Endodermal cell (in vitro differentiated cells): ENCODE measurements around the gene YBX3. TPM values are rescaled to one million over a fixed set of nuclear protein-coding genes. Genes with fewer than 3 reads are reported as not detected.

Experiments used
- DNase-seq: peaks from one replicate; pipeline ENCODE4 v3.0.0-alpha.2; 2017
- H3K27ac ChIP-seq: 2 replicates; pipeline ENCODE4 v1.5.1; 2013; ENCODE audit warnings: mild to moderate bottlenecking, low read depth, low read length, moderate library complexity
- H3K27me3 ChIP-seq: 2 replicates; pipeline ENCODE4 v1.6.1; 2013; ENCODE audit warnings: mild to moderate bottlenecking, low read length, moderate library complexity; ENCODE audit not compliant: insufficient read depth, control insufficient read depth, poor library complexity, severe bottlenecking
- H3K36me3 ChIP-seq: 2 replicates; pipeline ENCODE4 v1.7.0; 2013; ENCODE audit warnings: mild to moderate bottlenecking, low read length, moderate library complexity; ENCODE audit not compliant: control insufficient read depth, insufficient read depth
- H3K4me1 ChIP-seq: one replicate; pipeline ENCODE4 v1.7.0; 2013; ENCODE audit warnings: low read length; ENCODE audit not compliant: control insufficient read depth, insufficient read depth
- H3K4me3 ChIP-seq: 2 replicates; pipeline ENCODE4 v1.5.1; 2013; ENCODE audit warnings: mild to moderate bottlenecking, low read length, moderate library complexity
- H3K9ac ChIP-seq: 2 replicates; pipeline ENCODE4 v1.6.1; 2013; ENCODE audit warnings: mild to moderate bottlenecking, low read length, moderate library complexity; ENCODE audit not compliant: poor library complexity, severe bottlenecking; ENCODE audit errors: extremely low read depth
- H3K9me3 ChIP-seq: 2 replicates; pipeline ENCODE4 v1.6.1; 2013; ENCODE audit warnings: mild to moderate bottlenecking, low read length, moderate library complexity; ENCODE audit not compliant: control insufficient read depth
- H3K27ac Mint-ChIP-seq: 2 replicates; pipeline ENCODE4 v1.8.0; 2020; ENCODE audit warnings: mixed read lengths
- H3K27me3 Mint-ChIP-seq: 2 replicates; pipeline ENCODE4 v1.8.0; 2021; ENCODE audit warnings: mild to moderate bottlenecking, mixed read lengths; ENCODE audit not compliant: insufficient read depth
- H3K36me3 Mint-ChIP-seq: 2 replicates; pipeline ENCODE4 v1.8.0; 2020; ENCODE audit warnings: low read depth, mixed read lengths
- H3K4me1 Mint-ChIP-seq: 2 replicates; pipeline ENCODE4 v1.8.0; 2020; ENCODE audit warnings: mixed read lengths
- H3K4me3 Mint-ChIP-seq: 2 replicates; pipeline ENCODE4 v1.8.0; 2020; ENCODE audit warnings: mild to moderate bottlenecking, moderate library complexity, mixed read lengths
- H3K9me3 Mint-ChIP-seq: 2 replicates; pipeline ENCODE4 v1.8.0; 2020; ENCODE audit warnings: mild to moderate bottlenecking, mixed read lengths
- WGBS, 2 experiments: methylation state at CpG; one replicate each; pipeline versions ENCODE4 v1.1.5 to v1.1.7; 2013; ENCODE audit warnings: missing lambda C conversion rate in 2 of 2, mixed read lengths in 1 of 2; ENCODE audit not compliant: insufficient coverage in 1 of 2, insufficient read length in 1 of 2; 5-methylcytosine and 5-hydroxymethylcytosine counted together
- total RNA-seq, 2 donors: library from RNA; stranded (reverse); fragmentation: NEBNext Ultra II Directional in 1 of 2; extraction: Animal tissue kit (Norgen Biotek cat#: 25700) in 1 of 2; gene quantifications; 2 replicates in 1 of 2; 3 replicates in 1 of 2; pipeline ENCODE4 v1.2.1, GENCODE V29; 2021
- TF ChIP-seq, protein P1 (sequence below): fragments of 200-600 bp; sonication (generic); conservative IDR thresholded peaks from 2 replicates; pipeline ENCODE4 v1.5.0; 2021; ENCODE audit warnings: antibody characterized with exemption, mild to moderate bottlenecking

The YBX3 gene
- total RNA-seq, 2 donors from 2014 or later = 251 to 419 TPM

DNA sequence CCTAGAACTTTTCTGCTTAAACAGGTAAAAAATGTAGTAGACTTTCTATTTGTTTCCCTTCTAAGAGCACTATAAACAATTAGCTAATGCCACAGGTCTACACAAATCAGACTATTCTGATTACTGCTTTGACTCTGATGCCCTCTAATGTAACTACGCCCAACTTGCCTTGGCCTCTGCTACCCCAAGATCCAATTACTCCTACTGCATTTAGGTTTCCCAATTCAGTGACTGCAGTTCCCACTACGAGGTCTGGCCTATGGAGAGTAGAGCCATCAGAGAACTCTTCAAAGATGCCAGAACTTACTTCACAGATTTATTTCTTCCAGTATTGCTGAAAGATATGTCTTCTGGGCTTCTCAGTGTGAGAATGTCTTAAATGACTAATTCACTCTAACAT, 34.0 kb downstream of the YBX3 start:
- Histone ChIP-seq H3K9ac (no peak overlapping the region), H3K9me3 (no peaks in the 10 kb centered on the region), H3K36me3 (no peaks in the 10 kb centered on the region), H3K27ac (no peak overlapping the region), H3K27me3 (no peaks in the 10 kb centered on the region), H3K4me1 (no peaks in the 10 kb centered on the region), H3K4me3 (no peak overlapping the region)
- Mint-ChIP-seq H3K4me1 (no peaks in the 10 kb centered on the region), H3K36me3 (peaks cover 3% of the 10 kb centered on the region), H3K4me3 (no peak overlapping the region), H3K27me3 (no peaks in the 10 kb centered on the region), H3K27ac (no peak overlapping the region), H3K9me3 (peaks cover 2% of the 10 kb centered on the region)
- TF ChIP-seq, protein P1, sequence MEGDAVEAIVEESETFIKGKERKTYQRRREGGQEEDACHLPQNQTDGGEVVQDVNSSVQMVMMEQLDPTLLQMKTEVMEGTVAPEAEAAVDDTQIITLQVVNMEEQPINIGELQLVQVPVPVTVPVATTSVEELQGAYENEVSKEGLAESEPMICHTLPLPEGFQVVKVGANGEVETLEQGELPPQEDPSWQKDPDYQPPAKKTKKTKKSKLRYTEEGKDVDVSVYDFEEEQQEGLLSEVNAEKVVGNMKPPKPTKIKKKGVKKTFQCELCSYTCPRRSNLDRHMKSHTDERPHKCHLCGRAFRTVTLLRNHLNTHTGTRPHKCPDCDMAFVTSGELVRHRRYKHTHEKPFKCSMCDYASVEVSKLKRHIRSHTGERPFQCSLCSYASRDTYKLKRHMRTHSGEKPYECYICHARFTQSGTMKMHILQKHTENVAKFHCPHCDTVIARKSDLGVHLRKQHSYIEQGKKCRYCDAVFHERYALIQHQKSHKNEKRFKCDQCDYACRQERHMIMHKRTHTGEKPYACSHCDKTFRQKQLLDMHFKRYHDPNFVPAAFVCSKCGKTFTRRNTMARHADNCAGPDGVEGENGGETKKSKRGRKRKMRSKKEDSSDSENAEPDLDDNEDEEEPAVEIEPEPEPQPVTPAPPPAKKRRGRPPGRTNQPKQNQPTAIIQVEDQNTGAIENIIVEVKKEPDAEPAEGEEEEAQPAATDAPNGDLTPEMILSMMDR = no peak
- no peak for DNase-seq
- 92 to 100% methylated on average over 1 to 2 of the region's 2 CpGs for WGBS, 2 experiments

DNA sequence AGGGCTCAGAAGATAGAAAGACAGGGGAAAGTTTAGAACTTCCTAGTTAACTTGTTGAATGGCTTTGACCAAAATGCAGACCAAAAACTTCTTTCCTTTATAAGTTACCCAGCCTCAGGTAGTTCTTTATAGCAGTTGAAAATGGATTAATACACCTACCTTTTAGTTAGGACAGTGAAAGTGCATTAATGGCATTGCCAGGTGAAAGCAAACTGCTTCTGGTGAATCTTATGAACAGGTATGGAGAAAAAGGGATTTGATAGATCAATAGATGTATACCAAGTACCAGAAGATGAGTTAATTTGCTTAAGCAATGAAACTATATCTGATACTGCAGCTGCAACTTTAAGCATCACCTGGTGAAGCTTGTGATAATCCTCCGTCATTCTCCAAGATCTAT, 35.1 kb downstream of the YBX3 start:
- Mint-ChIP-seq H3K36me3 (no peaks in the 10 kb centered on the region), H3K27me3 (no peaks in the 10 kb centered on the region), H3K27ac (no peak overlapping the region), H3K4me3 (no peak overlapping the region), H3K9me3 (peaks cover 2% of the 10 kb centered on the region), H3K4me1 (no peaks in the 10 kb centered on the region)
- DNase-seq = no peak
- no peak overlapping the region for H3K27ac ChIP-seq
- no peaks in the 10 kb centered on the region for H3K4me1 ChIP-seq
- H3K27me3 ChIP-seq = no peaks in the 10 kb centered on the region
- 92 to 100% methylated on average over 1 of the region's 1 CpG for WGBS, 2 experiments
- TF ChIP-seq, protein P1 = no peak
- H3K36me3 ChIP-seq = no peaks in the 10 kb centered on the region
- H3K4me3 ChIP-seq = no peak overlapping the region
- H3K9me3 ChIP-seq = no peaks in the 10 kb centered on the region
- H3K9ac ChIP-seq = no peak overlapping the region

DNA sequence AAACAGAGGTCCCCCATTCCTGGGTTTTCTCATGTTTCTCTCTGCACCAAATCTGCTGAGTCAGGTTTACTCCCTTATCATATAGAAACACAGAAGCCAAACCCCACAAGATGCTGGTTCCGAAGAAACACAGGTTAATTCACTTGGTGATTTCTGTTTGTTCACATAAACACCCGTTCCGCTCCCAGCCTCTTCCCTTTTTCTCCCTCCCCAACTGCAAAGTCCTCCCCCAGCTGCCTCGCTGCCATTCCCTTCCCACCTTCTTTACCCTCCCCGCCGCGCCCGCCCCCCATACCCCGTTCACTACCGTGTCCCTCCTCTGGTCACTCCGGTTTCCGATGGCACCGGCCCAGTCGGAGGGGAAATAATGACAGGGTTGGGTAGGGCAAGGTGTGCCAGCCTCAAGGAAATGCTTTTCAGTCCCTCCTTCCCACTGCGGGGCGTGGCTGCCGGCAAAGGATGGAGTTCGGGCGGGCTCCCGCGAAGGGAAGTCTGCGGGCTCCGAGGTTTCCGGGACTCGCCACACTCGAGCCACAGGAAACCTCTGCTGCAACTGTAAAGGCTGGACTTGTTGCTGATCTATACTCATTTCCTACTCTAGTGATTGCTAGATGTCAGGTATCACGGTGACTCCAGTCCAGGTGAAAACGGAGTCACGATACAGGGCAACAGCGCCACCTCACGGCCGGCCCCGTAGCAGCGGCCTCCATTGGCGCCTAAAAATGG, 49.3 kb downstream of the YBX3 start, which contains the start of gene STYK1:
Gene STYK1, minus strand, starts transcription at position 394 of the 726 bp plus-strand sequence. CDS start 39,434 bp downstream, outside the sequence.
- Histone ChIP-seq H3K27me3 (peaks cover 4% of the 10 kb centered on the region), H3K36me3 (no peaks in the 10 kb centered on the region), H3K4me1 (no peaks in the 10 kb centered on the region), H3K27ac (no peak within 1 kb of the TSS), H3K9ac (no peak within 1 kb of the TSS), H3K9me3 (no peaks in the 10 kb centered on the region), H3K4me3 (peak within 1 kb of the TSS; percentile 81)
- DNase-seq = peak; percentile 98
- no peaks in the 10 kb centered on the region for H3K9me3 Mint-ChIP-seq
- no peaks in the 10 kb centered on the region for H3K4me1 Mint-ChIP-seq
- H3K27ac Mint-ChIP-seq = no peak within 1 kb of the TSS
- H3K36me3 Mint-ChIP-seq = no peaks in the 10 kb centered on the region
- 0 to 3% methylated on average over 7 to 35 of the region's 35 CpGs for WGBS, 2 experiments
- peaks cover 6% of the 10 kb centered on the region for H3K27me3 Mint-ChIP-seq
- peak within 1 kb of the TSS; percentile 68 for H3K4me3 Mint-ChIP-seq
- TF ChIP-seq, protein P1 = peak; percentile 100
